Body of pancreas (tissue), 4 donors: ENCODE measurements around the gene RLBP1.

ENCODE experiments used
- POLR2A ChIP-seq, 3 donors: fragments of 450-650 bp; IDR thresholded peaks; one replicate each; pipeline ENCODE4 v1.6.1; 2016; ENCODE audit warnings: antibody characterized with exemption in 3 of 3, mild to moderate bottlenecking in 2 of 3
- TF ChIP-seq, protein P1 (sequence below), 7 experiments: fragments of 450-650 bp in 4 of 7; fragments of 200-600 bp in 3 of 7; sonication (generic) in 3 of 7; IDR thresholded peaks; one replicate each; pipeline ENCODE4 v1.5.1; 2016 to 2019; ENCODE audit warnings: antibody characterized with exemption in 7 of 7

DNA sequence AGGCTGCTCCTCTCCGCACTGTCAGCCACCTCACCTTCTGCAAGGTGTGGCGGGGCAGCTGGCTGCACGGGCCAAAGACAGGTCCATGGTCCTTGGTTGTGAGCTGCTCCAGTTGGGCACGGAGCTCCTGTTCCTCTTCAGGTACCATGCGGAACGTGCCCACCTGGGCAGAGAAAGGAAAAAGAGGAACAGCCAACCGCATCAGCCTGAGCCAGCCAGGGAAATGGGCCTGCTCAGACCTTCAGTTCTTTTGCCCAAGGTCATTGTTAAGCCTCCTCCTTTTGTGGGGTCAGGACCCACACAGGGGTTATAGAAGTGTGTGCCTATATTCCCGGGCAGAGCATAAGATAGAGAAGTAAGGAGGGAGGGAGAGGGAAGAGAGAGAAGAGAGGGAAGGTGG is 2.8 kb downstream of the RLBP1 start:
- TF ChIP-seq, protein P1, sequence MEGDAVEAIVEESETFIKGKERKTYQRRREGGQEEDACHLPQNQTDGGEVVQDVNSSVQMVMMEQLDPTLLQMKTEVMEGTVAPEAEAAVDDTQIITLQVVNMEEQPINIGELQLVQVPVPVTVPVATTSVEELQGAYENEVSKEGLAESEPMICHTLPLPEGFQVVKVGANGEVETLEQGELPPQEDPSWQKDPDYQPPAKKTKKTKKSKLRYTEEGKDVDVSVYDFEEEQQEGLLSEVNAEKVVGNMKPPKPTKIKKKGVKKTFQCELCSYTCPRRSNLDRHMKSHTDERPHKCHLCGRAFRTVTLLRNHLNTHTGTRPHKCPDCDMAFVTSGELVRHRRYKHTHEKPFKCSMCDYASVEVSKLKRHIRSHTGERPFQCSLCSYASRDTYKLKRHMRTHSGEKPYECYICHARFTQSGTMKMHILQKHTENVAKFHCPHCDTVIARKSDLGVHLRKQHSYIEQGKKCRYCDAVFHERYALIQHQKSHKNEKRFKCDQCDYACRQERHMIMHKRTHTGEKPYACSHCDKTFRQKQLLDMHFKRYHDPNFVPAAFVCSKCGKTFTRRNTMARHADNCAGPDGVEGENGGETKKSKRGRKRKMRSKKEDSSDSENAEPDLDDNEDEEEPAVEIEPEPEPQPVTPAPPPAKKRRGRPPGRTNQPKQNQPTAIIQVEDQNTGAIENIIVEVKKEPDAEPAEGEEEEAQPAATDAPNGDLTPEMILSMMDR (IDR thresholded peaks at IDR 0.05): no peak
- TF ChIP-seq POLR2A (IDR thresholded peaks at IDR 0.05): no peak
